Heart right ventricle (tissue), 16 donors: Measurements from ENCODE around the gene ARHGEF12. TPM values are rescaled to one million over a fixed set of nuclear protein-coding genes. Genes with fewer than 3 reads are reported as not detected.

ENCODE experiments used
- ATAC-seq, 8 donors: fragments of 200-7000 bp; cut with Tn5 transposase; one replicate each; pipeline ENCODE4 v1.9.1; 2020; ENCODE audit warnings: mild to moderate bottlenecking in 8 of 8, moderate library complexity in 8 of 8, moderate number of reproducible peaks in 1 of 8
- DNase-seq, 2 donors: peaks; one replicate each; pipeline ENCODE4 v3.0.0-alpha.2; 2020
- H3K27ac ChIP-seq, 10 donors: fragments of 200-600 bp; sonication (generic) in 2 of 10; one replicate each; pipeline versions ENCODE4 v1.5.0 to v1.8.0; 2020 to 2022; ENCODE audit warnings: mild to moderate bottlenecking in 3 of 10
- H3K27me3 ChIP-seq, 7 donors: fragments of 200-600 bp; one replicate each; pipeline ENCODE4 v1.8.0; 2021 to 2022; ENCODE audit warnings: mild to moderate bottlenecking in 2 of 7
- H3K36me3 ChIP-seq, 9 donors: fragments of 200-600 bp; sonication (generic) in 1 of 9; one replicate each; pipeline versions ENCODE4 v1.5.0 to v1.8.0; 2020 to 2022; ENCODE audit warnings: mild to moderate bottlenecking in 2 of 9
- H3K4me1 ChIP-seq, 9 donors: fragments of 200-600 bp; sonication (generic) in 1 of 9; one replicate each; pipeline versions ENCODE4 v1.5.0 to v1.8.0; 2020 to 2022; ENCODE audit warnings: mild to moderate bottlenecking in 4 of 9
- H3K4me3 ChIP-seq, 10 donors: fragments of 200-600 bp; sonication (generic) in 2 of 10; one replicate each; pipeline versions ENCODE4 v1.5.0 to v1.8.0; 2020 to 2022; ENCODE audit warnings: mild to moderate bottlenecking in 7 of 10, moderate library complexity in 2 of 10
- H3K9me3 ChIP-seq, 11 donors: fragments of 200-600 bp in 10 of 11; sonication (generic) in 2 of 11; one replicate each; pipeline versions ENCODE4 v1.5.0 to v1.8.0; 2013 to 2022; ENCODE audit warnings: mild to moderate bottlenecking in 2 of 11, control low read depth in 1 of 11, moderate library complexity in 1 of 11
- WGBS, 2 donors: extraction: QIAGEN DNeasy Blood & Tissue Kit; methylation state at CpG; one replicate each; pipeline ENCODE4 v1.1.7; 2013; ENCODE audit warnings: inconsistent platforms in 1 of 2; 5-methylcytosine and 5-hydroxymethylcytosine counted together
- intact Hi-C, 10 donors: fragments of 100-400 bp; cut with DNase I; formaldehyde crosslinking; loops; one replicate each; pipeline versions ENCODE4 v1.11.1 to v1.14.2; 2022
- polyA plus RNA-seq, 2 donors: library from polyadenylated mRNA; stranded (reverse); fragments of 200-250 nt; gene quantifications; one replicate each; pipeline ENCODE4 v1.2.3, GENCODE V29; 2013
- total RNA-seq, 10 donors: library from RNA; stranded (reverse); fragmentation: NEBNext Ultra II Directional in 3 of 10; extraction: Animal tissue kit (Norgen Biotek cat#: 25700) in 3 of 10; gene quantifications; one replicate each; pipeline versions ENCODE4 v1.2.1 to v1.2.4, GENCODE V29; 2021 to 2023
- TF ChIP-seq, protein P1 (sequence below), 9 donors: fragments of 200-600 bp; sonication (generic) in 2 of 9; IDR thresholded peaks; one replicate each; pipeline versions ENCODE4 v1.5.0 to v1.8.0; 2021 to 2022; ENCODE audit warnings: antibody characterized with exemption in 9 of 9, mild to moderate bottlenecking in 5 of 9, moderate library complexity in 1 of 9
- donor health status: Arrhythmogenic right ventricular cardiomyopathy.
- donor health status: ischemic (EF 13 %, LVEDD 7.1; RV severe dilation, severe dysfunction).
- donor health status: healthy with polysubstance abuse.
- donor health status: DM: no; HTN: yes; CAD: no.
- donor health status: DM: no; HTN: no; CAD: no.
- donor health status: ischemic (EF 25% LVEDD 6.9; RV normal size, moderate dysfunction).
- donor health status: ischemic (EF 25% LVEDD 5.7; RV mildly dilated, moderate dysfunction).
- donor health status: healthy.
- donor health status: DM: yes; HTN: yes; CAD: no.
- donor health status: Ischemic cardiomyopathy.
- donor health status: ischemic (EF 35%, LVEDD 5.7; RV mildly dilated, moderate dysfunction).
- donor health status: nonischemic (EF 11% LVEDD 7.7; RV severe dilation, severe dysfunction).
- donor health status: DM: yes; HTN: yes; CAD: no.
- donor health status: PGD.
- donor health status: ischemic (EF 29% LVEDD 5.4; RV normal size, mild dysfunction).
- donor health status: nonischemic (EF 23%, LVEDD 6.1; RV moderate dilation, normal function).

Gene ARHGEF12
- total and polyA plus RNA-seq, 12 donors, result 20.0 to 155 (median 110) TPM

DNA sequence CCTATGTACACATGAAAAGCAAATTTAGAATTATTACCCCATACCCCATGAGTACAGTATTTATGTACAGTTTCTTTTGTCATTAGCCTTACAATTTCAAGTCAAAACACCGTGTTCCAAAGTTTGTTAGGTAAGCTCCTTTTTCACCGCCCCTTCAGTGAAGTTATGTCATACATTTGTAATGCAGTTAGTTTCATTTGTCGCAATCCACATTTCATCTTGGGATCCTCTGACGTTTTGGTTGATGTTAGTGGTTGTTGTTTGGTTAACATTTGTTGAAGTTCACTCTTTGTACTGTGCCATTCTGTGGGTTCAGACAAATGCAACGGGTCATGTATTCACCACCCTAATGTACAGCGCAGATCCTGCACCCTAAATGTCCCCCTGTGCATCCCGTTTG is 45.2 kb downstream of the ARHGEF12 start:
- DNase-seq (no peak), ATAC-seq (no peak)
- Histone ChIP-seq H3K4me3 (no peak overlapping the region), H3K36me3 (no peaks in the 10 kb centered on the region), H3K4me1 (peaks cover 10 to 87% (median 59%) of the 10 kb centered on the region in 9 donors), H3K27me3 (no peaks in the 10 kb centered on the region), H3K9me3 (peaks cover 0 to 18% (median 0%) of the 10 kb centered on the region in 11 donors), H3K27ac (no peak overlapping the region)
- TF ChIP-seq, protein P1, sequence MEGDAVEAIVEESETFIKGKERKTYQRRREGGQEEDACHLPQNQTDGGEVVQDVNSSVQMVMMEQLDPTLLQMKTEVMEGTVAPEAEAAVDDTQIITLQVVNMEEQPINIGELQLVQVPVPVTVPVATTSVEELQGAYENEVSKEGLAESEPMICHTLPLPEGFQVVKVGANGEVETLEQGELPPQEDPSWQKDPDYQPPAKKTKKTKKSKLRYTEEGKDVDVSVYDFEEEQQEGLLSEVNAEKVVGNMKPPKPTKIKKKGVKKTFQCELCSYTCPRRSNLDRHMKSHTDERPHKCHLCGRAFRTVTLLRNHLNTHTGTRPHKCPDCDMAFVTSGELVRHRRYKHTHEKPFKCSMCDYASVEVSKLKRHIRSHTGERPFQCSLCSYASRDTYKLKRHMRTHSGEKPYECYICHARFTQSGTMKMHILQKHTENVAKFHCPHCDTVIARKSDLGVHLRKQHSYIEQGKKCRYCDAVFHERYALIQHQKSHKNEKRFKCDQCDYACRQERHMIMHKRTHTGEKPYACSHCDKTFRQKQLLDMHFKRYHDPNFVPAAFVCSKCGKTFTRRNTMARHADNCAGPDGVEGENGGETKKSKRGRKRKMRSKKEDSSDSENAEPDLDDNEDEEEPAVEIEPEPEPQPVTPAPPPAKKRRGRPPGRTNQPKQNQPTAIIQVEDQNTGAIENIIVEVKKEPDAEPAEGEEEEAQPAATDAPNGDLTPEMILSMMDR (IDR thresholded peaks at IDR 0.05), result no peak
- intact Hi-C loops, result no loop called here
- WGBS, 2 donors, result 85 to 91% methylated on average over 7 of the region's 7 CpGs

DNA sequence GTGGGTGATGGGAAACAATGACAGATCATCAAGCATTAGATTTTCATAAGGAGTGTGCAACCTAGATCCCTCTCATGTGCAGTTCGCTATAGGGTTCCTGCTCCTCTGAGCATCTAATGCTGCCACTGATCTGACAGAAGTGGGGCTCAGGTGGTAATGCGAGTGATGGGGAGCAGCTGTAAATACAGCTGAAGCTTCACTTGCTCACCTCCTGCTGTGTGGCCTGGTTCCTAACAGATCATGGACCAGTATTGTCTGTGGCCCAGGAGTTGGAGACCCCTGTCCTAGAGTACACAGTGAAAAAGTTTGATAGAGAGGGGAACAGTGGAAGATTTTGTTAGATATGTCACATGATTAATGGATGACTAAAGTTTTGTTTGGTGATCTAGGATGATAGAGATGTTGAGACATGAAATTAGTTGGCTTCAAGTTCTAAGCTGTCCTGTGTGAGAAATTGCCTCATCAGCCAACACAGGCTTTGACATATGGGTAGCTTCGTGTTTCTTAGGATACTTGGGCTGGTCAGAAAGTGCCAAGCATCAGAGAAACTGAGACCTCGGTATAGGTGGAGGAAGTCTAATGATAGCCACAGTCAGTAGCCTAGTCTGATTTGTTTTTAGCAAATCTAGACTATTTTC is 47.4 kb downstream of the ARHGEF12 start:
- WGBS, 2 donors, result 91 to 92% methylated on average over 4 of the region's 4 CpGs
- Histone ChIP-seq H3K36me3 (no peaks in the 10 kb centered on the region), H3K9me3 (peaks cover 0 to 6% (median 0%) of the 10 kb centered on the region in 11 donors), H3K27ac (no peak overlapping the region), H3K4me3 (no peak overlapping the region), H3K27me3 (no peaks in the 10 kb centered on the region), H3K4me1 (peaks cover 10 to 92% (median 68%) of the 10 kb centered on the region in 9 donors)
- intact Hi-C loops, result no loop called here
- ATAC-seq (no peak), DNase-seq (no peak)
- TF ChIP-seq, protein P1 (IDR thresholded peaks at IDR 0.05), result no peak

GRCh38 chr11:120384476-120384875 is 48.3 kb downstream of the ARHGEF12 start:
- DNase-seq, result no peak
- Histone ChIP-seq H3K36me3 (no peaks in the 10 kb centered on the region), H3K4me1 (peaks cover 10 to 83% (median 62%) of the 10 kb centered on the region in 9 donors), H3K4me3 (no peak overlapping the region), H3K27me3 (no peaks in the 10 kb centered on the region), H3K9me3 (peaks cover 0 to 9% (median 0%) of the 10 kb centered on the region in 11 donors), H3K27ac (no peak overlapping the region)
- intact Hi-C loops, result no loop called here
- ATAC-seq, result peak in 1 of 8 donors; percentile 11
- TF ChIP-seq, protein P1 (IDR thresholded peaks at IDR 0.05), result no peak
- 83 to 84% methylated on average over 1 of the region's 1 CpG for WGBS, 2 donors

DNA sequence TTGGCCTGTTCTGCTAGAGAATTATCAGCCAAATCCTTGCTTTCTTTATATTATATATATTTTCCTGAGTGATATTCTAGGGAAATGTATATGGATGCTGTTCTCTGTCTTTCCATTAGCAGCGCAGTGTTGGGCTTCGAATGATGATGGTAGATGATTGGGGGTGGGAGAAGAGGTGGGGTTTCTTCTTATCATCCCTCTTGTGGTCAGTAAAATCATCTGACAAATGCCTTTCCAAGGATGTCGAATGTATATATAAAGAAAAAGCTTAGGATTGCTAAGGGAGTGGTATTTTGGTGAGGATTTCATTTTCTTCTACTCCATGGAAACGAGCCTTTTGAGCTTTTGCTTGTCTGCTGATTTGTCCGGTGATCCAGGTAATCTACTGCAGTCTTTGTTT is 48.9 kb downstream of the ARHGEF12 start:
- H3K27ac ChIP-seq, result peak overlapping the region in 2 of 10 donors; percentile 6 to 32
- WGBS, 2 donors, result 55% methylated on average over 5 of the region's 5 CpGs
- no peak for ATAC-seq
- H3K27me3 ChIP-seq, result no peaks in the 10 kb centered on the region
- intact Hi-C loops, result loop anchor here in 1 of 10 donors (1.0 kb wide), 1 partner anchor 39 kb away; no protein-coding TSS in a partner anchor
- H3K36me3 ChIP-seq, result no peaks in the 10 kb centered on the region
- peaks cover 10 to 81% (median 58%) of the 10 kb centered on the region in 9 donors for H3K4me1 ChIP-seq
- TF ChIP-seq, protein P1 (IDR thresholded peaks at IDR 0.05), result no peak
- peaks cover 0 to 13% (median 0%) of the 10 kb centered on the region in 11 donors for H3K9me3 ChIP-seq
- no peak for DNase-seq
- H3K4me3 ChIP-seq, result no peak overlapping the region
